BJ (cell line): Measurements from ENCODE around the gene RAI1. TPM values are rescaled to one million over a fixed set of nuclear protein-coding genes. Genes with fewer than 3 reads are reported as not detected.
A peak's percentile ranks its signal among the peaks of the same experiment; 100 is the strongest.

Experiments used
- CTCF ChIA-PET: fragments of 350-600 bp; formaldehyde crosslinking; extraction: SDS; loops from one replicate; lab custom pipeline; 2021; ENCODE audit warnings: antibody characterized with exemption, inconsistent platforms; lab: Yijun Ruan, JAX
- POLR2A ChIA-PET: fragments of 300-600 bp; sonication (Branson Sonifier 250); formaldehyde crosslinking; extraction: SDS; loops from one replicate; lab custom pipeline; 2021; ENCODE audit warnings: antibody characterized with exemption; lab: Charles Lee
- DNase-seq: peaks from one replicate; pipeline ENCODE4 v3.0.0-alpha.2; 2011; ENCODE audit warnings: low read depth
- H3K27me3 ChIP-seq: 2 replicates; pipeline ENCODE4 v1.6.0; 2011; ENCODE audit warnings: low read length; ENCODE audit not compliant: control insufficient read depth, insufficient read depth
- H3K36me3 ChIP-seq: 2 replicates; pipeline ENCODE4 v1.5.1; 2011; ENCODE audit warnings: low read length; ENCODE audit not compliant: control insufficient read depth, insufficient read depth
- H3K4me3 ChIP-seq: 2 replicates; pipeline ENCODE4 v1.5.1; 2011; ENCODE audit warnings: low read depth, mild to moderate bottlenecking, control low read depth, low read length
- polyA plus RNA-seq: library from polyadenylated mRNA; depleted of rRNA; stranded (reverse); fragments of >200 nt; gene quantifications from 2 replicates; pipeline ENCODE4 v1.2.3, GENCODE V29; 2011
- TF ChIP-seq, protein P1 (sequence below): IDR thresholded peaks from 2 replicates; pipeline ENCODE4 v1.5.1; 2011; ENCODE audit warnings: low read depth, mild to moderate bottlenecking, control low read depth, inconsistent platforms, low read length, moderate library complexity; ENCODE audit not compliant: insufficient read depth

Gene RAI1
- polyA plus RNA-seq, 1 experiment = 2.4 TPM

DNA sequence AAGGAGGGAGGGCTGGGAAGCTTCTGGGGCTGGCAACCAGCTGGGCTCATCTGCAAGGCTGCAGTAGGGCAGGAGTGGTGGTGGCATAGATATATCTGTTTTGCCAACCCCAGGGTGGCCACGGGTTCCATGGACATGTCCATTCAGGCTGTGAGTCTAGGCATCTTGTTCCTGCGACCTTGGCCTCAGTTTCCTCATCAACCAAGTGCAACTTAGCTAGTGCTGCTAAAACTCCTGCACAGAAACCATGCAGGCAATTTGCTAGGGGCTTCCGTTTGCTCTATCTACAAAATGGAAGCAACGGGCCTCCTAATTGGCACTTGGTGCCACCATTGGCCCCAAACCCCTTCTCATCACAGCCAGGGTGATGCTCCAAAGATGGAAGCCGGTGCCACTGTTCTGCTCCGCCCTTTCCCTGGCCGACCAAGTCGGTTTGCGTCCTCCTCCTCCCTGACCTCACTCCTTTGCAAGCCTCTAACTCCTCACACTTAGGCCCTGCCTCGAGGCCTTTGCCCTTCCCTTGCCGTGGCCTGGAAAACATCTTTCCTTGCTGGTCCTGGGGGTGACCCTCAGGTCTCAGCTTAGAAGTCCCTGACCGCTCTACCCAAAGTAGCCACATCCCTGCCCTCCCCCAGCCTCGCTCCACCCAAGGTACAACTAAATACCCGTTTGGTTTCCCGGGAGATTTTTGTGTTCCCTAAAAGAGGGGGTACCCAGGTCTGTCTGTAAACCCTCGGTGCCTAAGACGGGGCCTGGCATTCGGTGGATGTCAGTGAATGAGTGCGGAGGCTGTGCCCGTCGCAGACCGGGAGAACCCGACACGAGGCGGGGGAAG lies 154.4 kb downstream of the RAI1 start:
- DNase-seq = no peak
- Histone ChIP-seq H3K4me3 (peak overlapping the region; percentile 90), H3K36me3 (peaks cover 2% of the 10 kb centered on the region; the same call in 1 of the 2 replicates), H3K27me3 (no peaks in the 10 kb centered on the region)
- TF ChIP-seq, protein P1, sequence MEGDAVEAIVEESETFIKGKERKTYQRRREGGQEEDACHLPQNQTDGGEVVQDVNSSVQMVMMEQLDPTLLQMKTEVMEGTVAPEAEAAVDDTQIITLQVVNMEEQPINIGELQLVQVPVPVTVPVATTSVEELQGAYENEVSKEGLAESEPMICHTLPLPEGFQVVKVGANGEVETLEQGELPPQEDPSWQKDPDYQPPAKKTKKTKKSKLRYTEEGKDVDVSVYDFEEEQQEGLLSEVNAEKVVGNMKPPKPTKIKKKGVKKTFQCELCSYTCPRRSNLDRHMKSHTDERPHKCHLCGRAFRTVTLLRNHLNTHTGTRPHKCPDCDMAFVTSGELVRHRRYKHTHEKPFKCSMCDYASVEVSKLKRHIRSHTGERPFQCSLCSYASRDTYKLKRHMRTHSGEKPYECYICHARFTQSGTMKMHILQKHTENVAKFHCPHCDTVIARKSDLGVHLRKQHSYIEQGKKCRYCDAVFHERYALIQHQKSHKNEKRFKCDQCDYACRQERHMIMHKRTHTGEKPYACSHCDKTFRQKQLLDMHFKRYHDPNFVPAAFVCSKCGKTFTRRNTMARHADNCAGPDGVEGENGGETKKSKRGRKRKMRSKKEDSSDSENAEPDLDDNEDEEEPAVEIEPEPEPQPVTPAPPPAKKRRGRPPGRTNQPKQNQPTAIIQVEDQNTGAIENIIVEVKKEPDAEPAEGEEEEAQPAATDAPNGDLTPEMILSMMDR = no peak
- ChIA-PET CTCF (interaction anchor here (0.8 to 7.5 kb wide), 7 partner anchors 11 to 200 kb away, joined by 3 to 35 read pairs (median 3); no protein-coding TSS in a partner anchor), POLR2A (no interaction called here)

DNA sequence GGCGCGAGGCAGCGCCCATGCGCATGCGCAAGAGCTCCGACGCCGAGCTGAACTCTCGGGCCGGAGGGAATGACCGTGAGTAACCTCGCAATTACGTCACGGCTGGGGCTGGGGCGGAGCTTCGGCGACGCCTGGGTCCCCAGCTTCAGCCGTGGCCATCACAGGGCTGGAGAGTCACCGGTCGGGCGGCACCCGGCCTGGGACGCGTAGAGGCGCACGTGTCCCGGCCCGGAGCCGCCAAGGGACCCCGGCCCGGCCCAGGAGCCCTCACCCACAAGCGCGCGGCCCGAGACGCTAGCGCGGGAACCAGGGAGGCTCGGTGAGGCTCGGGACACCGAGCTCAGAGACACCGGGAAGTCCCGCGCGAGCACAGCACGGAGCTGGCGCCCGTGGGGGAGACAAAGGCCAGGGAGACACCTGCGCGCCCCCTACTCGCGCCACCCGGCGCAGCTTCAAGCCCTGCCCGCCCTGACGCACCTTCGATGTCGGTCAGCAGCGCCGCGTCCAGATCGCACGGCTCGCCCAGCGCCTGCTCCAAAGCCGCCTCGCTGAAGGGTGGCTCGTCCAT lies 155.1 kb downstream of the RAI1 start:
- Histone ChIP-seq H3K36me3 (peaks cover 2% of the 10 kb centered on the region; the same call in 1 of the 2 replicates), H3K27me3 (no peaks in the 10 kb centered on the region), H3K4me3 (peak overlapping the region; percentile 90)
- TF ChIP-seq, protein P1 = no peak
- ChIA-PET CTCF (interaction anchor here (0.8 to 7.5 kb wide), 7 partner anchors 11 to 199 kb away, joined by 3 to 35 read pairs (median 3); no protein-coding TSS in a partner anchor), POLR2A (interaction anchor here (0.6 kb wide), 1 partner anchor 43 kb away, joined by 3 read pairs; no protein-coding TSS in a partner anchor)
- peak; percentile 58 for DNase-seq

DNA sequence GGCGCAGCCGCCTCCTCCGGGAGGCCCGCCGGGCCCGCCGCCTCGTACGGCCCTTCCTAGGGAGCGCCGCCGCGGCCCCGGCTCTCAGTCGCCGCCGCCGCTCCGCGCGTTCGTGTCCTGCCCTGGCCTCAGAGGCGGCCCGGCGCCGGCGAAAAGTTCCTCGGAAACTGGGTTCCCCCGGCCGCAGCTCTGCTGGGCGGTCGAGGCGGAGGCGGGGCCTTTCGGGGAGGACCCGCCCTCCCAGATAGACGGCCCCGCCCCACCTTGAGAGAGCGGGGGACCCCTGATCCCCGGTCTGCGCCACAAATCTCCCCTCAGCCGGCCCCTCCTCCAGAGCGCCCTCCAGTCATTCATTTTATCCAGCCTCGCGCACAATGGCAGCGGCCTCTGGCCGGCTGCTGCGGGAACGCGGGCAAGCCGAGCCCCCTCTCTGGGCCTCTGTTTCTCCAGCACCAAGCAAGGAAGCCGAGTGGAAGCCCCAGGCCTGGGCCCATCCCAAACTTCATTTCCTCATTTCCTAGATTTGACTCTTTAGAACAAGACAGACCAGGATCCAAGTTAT lies 155.6 kb downstream of the RAI1 start, which contains the start of gene SREBF1:
TSS of gene SREBF1 (minus strand) at position 169 of the 562 bp plus-strand sequence. CDS start 169 bp downstream, outside the sequence.
- ChIA-PET CTCF (interaction anchor here (1.2 to 7.5 kb wide), 4 partner anchors 22 to 198 kb away, joined by 3 to 35 read pairs (median 4); no protein-coding TSS in a partner anchor), POLR2A (interaction anchor here (0.6 kb wide), 2 partner anchors 12 to 43 kb away, joined by 3 read pairs; no protein-coding TSS in a partner anchor)
- no peaks in the 10 kb centered on the region for H3K27me3 ChIP-seq
- H3K4me3 ChIP-seq = peak within 1 kb of the TSS; percentile 90
- TF ChIP-seq, protein P1 = no peak
- DNase-seq = no peak
- peaks cover 2% of the 10 kb centered on the region; the same call in 1 of the 2 replicates for H3K36me3 ChIP-seq

DNA sequence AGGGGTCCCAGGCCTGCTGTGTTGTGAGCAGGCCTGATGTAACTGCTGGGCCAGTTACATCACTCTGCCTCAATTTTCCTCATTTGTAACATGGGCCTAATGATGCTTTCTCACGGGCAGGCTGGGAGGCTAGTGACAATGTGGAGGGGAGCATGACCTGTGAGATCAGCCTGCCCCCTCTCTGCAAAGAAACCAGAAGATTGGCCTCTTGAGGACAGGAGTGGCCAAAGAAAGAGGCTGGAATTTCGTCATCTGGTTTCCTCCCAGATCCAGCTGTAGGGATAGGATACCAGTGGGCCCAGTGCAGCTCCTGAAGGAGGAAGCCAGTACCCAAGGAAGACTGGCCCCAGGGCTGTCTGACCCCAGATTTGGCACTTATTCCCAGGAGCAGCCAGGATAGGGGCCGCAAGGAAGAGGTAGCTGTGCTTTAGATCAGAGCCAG lies 156.1 kb downstream of the RAI1 start:
- no peaks in the 10 kb centered on the region for H3K27me3 ChIP-seq
- H3K36me3 ChIP-seq = peaks cover 2% of the 10 kb centered on the region; the same call in 1 of the 2 replicates
- ChIA-PET CTCF (interaction anchor here (1.4 to 7.5 kb wide), 3 partner anchors 22 to 196 kb away, joined by 3 to 35 read pairs (median 6); no protein-coding TSS in a partner anchor), POLR2A (interaction anchor here (0.5 to 0.6 kb wide), 2 partner anchors 12 to 98 kb away, joined by 3 read pairs; no protein-coding TSS in a partner anchor)
- no peak overlapping the region for H3K4me3 ChIP-seq
- peak; percentile 54 for DNase-seq
- TF ChIP-seq, protein P1 = no peak
